ENCODE measurements around the gene HSP90B1. TPM values are rescaled to one million over a fixed set of nuclear protein-coding genes. Genes with fewer than 3 reads are reported as not detected.

HSP90B1 gene
- total and polyA plus RNA-seq, 7 donors, result 85.7 to 238 (median 129) TPM

GRCh38 chr12:103909811-103910210 lies 20.4 kb upstream of the HSP90B1 start:
- TF ChIP-seq, protein P1, sequence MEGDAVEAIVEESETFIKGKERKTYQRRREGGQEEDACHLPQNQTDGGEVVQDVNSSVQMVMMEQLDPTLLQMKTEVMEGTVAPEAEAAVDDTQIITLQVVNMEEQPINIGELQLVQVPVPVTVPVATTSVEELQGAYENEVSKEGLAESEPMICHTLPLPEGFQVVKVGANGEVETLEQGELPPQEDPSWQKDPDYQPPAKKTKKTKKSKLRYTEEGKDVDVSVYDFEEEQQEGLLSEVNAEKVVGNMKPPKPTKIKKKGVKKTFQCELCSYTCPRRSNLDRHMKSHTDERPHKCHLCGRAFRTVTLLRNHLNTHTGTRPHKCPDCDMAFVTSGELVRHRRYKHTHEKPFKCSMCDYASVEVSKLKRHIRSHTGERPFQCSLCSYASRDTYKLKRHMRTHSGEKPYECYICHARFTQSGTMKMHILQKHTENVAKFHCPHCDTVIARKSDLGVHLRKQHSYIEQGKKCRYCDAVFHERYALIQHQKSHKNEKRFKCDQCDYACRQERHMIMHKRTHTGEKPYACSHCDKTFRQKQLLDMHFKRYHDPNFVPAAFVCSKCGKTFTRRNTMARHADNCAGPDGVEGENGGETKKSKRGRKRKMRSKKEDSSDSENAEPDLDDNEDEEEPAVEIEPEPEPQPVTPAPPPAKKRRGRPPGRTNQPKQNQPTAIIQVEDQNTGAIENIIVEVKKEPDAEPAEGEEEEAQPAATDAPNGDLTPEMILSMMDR (IDR thresholded peaks at IDR 0.05), result no peak
- intact Hi-C loops (cut with DNase I), result no loop called here
- Histone ChIP-seq H3K36me3 (ENCODE audit: insufficient read depth in 1 of 2, low read depth in 1 of 2) (no peaks in the 10 kb centered on the region), H3K4me1 (peaks cover 11% of the 10 kb centered on the region), H3K27ac (no peak overlapping the region), H3K27me3 (ENCODE audit: insufficient read depth in 3 of 3, low read length in 2 of 3) (no peaks in the 10 kb centered on the region), H3K4me3 (no peak overlapping the region), H3K9me3 (no peaks in the 10 kb centered on the region)
- DNase-seq, result no peak
- 42 to 80% (median 68%) methylated on average over 1 of the region's 1 CpG for WGBS, 3 donors
- no peak for ATAC-seq

GRCh38 chr12:103912069-103912468 lies 18.1 kb upstream of the HSP90B1 start:
- H3K27ac ChIP-seq, result peak overlapping the region; percentile 38
- WGBS, 3 donors, result 20 to 47% (median 25%) methylated on average over 1 of the region's 1 CpG

GRCh38 chr12:103913100-103913499 lies 17.1 kb upstream of the HSP90B1 start:
- intact Hi-C loops (cut with DNase I), result no loop called here

More at GRCh38 chr12:103912069-103912468, 18.1 kb upstream of the HSP90B1 start:
- H3K4me1 ChIP-seq, result peaks cover 16% of the 10 kb centered on the region
- peak; percentile 44 to 91 (median 76) for ATAC-seq
- no peak overlapping the region for H3K4me3 ChIP-seq
- intact Hi-C loops (cut with DNase I), result no loop called here
- no peak for DNase-seq
- no peaks in the 10 kb centered on the region for H3K36me3 ChIP-seq (ENCODE audit: insufficient read depth in 1 of 2, low read depth in 1 of 2)
- H3K9me3 ChIP-seq, result no peaks in the 10 kb centered on the region
- no peaks in the 10 kb centered on the region for H3K27me3 ChIP-seq (ENCODE audit: insufficient read depth in 3 of 3, low read length in 2 of 3)
- TF ChIP-seq, protein P1 (IDR thresholded peaks at IDR 0.05), result no peak

GRCh38 chr12:103915306-103915705 lies 14.9 kb upstream of the HSP90B1 start:
- TF ChIP-seq, protein P1 (IDR thresholded peaks at IDR 0.05), result no peak
- WGBS, 3 donors, result 22 to 29% (median 28%) methylated on average over 8 of the region's 8 CpGs
- Histone ChIP-seq H3K9me3 (peaks cover 7% of the 10 kb centered on the region), H3K27me3 (ENCODE audit: insufficient read depth in 3 of 3, low read length in 2 of 3) (no peaks in the 10 kb centered on the region), H3K36me3 (ENCODE audit: insufficient read depth in 1 of 2, low read depth in 1 of 2) (no peaks in the 10 kb centered on the region), H3K4me1 (peaks cover 16% of the 10 kb centered on the region), H3K4me3 (no peak overlapping the region), H3K27ac (no peak overlapping the region)
- no peak for DNase-seq
- intact Hi-C loops (cut with DNase I), result no loop called here
- ATAC-seq, result peak in 3 of 4 donors; percentile 37 to 73 (median 51)

More at GRCh38 chr12:103913100-103913499, 17.1 kb upstream of the HSP90B1 start:
- TF ChIP-seq, protein P1 (IDR thresholded peaks at IDR 0.05), result no peak
- Histone ChIP-seq H3K4me3 (no peak overlapping the region), H3K4me1 (peaks cover 16% of the 10 kb centered on the region), H3K27ac (no peak overlapping the region), H3K9me3 (peaks cover 7% of the 10 kb centered on the region), H3K27me3 (ENCODE audit: insufficient read depth in 3 of 3, low read length in 2 of 3) (no peaks in the 10 kb centered on the region), H3K36me3 (ENCODE audit: insufficient read depth in 1 of 2, low read depth in 1 of 2) (no peaks in the 10 kb centered on the region)
- DNase-seq (no peak), ATAC-seq (no peak)
- 89 to 90% (median 90%) methylated on average over 3 of the region's 3 CpGs for WGBS, 3 donors

- TF ChIP-seq, protein P1 (IDR thresholded peaks at IDR 0.05), result no peak
- intact Hi-C loops (cut with DNase I), result no loop called here
- peaks cover 7% of the 10 kb centered on the region for H3K9me3 ChIP-seq
- H3K27ac ChIP-seq, result no peak overlapping the region
- ATAC-seq (no peak), DNase-seq (no peak)
- H3K27me3 ChIP-seq (ENCODE audit: insufficient read depth in 3 of 3, low read length in 2 of 3), result no peaks in the 10 kb centered on the region
- no peaks in the 10 kb centered on the region for H3K36me3 ChIP-seq (ENCODE audit: insufficient read depth in 1 of 2, low read depth in 1 of 2)
- peaks cover 5% of the 10 kb centered on the region for H3K4me1 ChIP-seq
- WGBS, 3 donors, result 66 to 79% (median 75%) methylated on average over 3 of the region's 3 CpGs
- no peak overlapping the region for H3K4me3 ChIP-seq
These were observed 12.3 kb upstream of the HSP90B1 start for GRCh38 chr12:103917873-103918272.
